PFSK-1 (cell line): ENCODE results near the gene KEAP1.

Experiments used
- FOXP2 ChIP-seq: optimal IDR thresholded peaks from 2 replicates; pipeline ENCODE3; 2011; ENCODE audit warnings: borderline replicate concordance, control low read depth, inconsistent platforms; ENCODE audit not compliant: insufficient read depth; ENCODE audit errors: extremely low read length, extremely low read depth
- POLR2AphosphoS5 ChIP-seq: IDR thresholded peaks from 2 replicates; pipeline ENCODE4 v1.6.1; 2012; ENCODE audit warnings: low read depth, mild to moderate bottlenecking, control low read depth, low read length, moderate library complexity
- SIN3A ChIP-seq: IDR thresholded peaks from 2 replicates; pipeline ENCODE4 v1.6.1; 2012; ENCODE audit warnings: mild to moderate bottlenecking, low read length, moderate library complexity, borderline replicate concordance; ENCODE audit not compliant: insufficient read depth
- TAF1 ChIP-seq: IDR thresholded peaks from 2 replicates; pipeline ENCODE4 v1.6.1; 2012; ENCODE audit warnings: low read length, control low read depth, borderline replicate concordance; ENCODE audit not compliant: insufficient read depth
- TF ChIP-seq, protein P1 (sequence below), 2 experiments: IDR thresholded peaks; 2 replicates each; pipeline versions ENCODE4 v1.6.1 to v1.8.0; 2011 to 2012; ENCODE audit warnings: low read depth in 2 of 2, low read length in 2 of 2, control low read depth in 1 of 2, inconsistent platforms in 1 of 2, mild to moderate bottlenecking in 1 of 2, moderate library complexity in 1 of 2; ENCODE audit not compliant: insufficient read depth in 1 of 2

KEAP1 gene

DNA sequence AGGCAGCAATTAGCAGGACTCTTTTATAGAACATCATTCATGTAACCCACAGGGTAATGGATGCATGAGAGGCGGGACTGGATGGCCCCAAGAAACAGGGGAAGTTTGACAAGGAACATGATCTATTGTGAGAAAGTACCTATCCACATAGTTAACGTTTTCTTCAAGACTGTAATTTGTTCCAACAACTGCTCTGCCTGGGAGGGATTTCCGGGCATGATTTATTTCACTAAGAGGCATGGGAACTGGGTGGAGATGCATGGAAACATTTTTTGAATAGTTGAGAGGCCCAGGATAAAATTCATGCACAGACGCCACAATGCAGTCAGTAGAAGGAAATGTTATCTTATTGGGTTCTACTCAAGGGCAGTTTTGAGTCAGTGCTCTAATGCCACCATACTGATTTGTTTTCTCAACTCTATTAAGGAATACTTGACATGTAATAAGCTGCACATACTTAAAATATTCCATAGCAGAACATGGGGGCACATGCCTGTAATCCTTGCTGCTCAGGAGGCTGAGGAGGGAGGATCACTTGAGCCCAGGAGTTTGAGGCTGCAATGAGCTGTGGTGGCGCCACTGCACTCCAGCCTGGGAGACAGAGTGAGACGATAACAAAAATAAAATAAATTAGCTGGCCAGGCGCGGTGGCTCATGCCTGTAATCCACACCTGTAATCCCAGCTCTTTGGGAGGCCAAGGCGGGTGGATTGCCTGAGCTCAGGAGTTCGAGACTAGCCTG is 30.7 kb upstream of the KEAP1 start:
- TF ChIP-seq SIN3A = no peak
- TF ChIP-seq POLR2AphosphoS5 = no peak
- no peak for TF ChIP-seq FOXP2
- TF ChIP-seq, protein P1, sequence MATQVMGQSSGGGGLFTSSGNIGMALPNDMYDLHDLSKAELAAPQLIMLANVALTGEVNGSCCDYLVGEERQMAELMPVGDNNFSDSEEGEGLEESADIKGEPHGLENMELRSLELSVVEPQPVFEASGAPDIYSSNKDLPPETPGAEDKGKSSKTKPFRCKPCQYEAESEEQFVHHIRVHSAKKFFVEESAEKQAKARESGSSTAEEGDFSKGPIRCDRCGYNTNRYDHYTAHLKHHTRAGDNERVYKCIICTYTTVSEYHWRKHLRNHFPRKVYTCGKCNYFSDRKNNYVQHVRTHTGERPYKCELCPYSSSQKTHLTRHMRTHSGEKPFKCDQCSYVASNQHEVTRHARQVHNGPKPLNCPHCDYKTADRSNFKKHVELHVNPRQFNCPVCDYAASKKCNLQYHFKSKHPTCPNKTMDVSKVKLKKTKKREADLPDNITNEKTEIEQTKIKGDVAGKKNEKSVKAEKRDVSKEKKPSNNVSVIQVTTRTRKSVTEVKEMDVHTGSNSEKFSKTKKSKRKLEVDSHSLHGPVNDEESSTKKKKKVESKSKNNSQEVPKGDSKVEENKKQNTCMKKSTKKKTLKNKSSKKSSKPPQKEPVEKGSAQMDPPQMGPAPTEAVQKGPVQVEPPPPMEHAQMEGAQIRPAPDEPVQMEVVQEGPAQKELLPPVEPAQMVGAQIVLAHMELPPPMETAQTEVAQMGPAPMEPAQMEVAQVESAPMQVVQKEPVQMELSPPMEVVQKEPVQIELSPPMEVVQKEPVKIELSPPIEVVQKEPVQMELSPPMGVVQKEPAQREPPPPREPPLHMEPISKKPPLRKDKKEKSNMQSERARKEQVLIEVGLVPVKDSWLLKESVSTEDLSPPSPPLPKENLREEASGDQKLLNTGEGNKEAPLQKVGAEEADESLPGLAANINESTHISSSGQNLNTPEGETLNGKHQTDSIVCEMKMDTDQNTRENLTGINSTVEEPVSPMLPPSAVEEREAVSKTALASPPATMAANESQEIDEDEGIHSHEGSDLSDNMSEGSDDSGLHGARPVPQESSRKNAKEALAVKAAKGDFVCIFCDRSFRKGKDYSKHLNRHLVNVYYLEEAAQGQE (IDR thresholded peaks at IDR 0.05; ENCODE audit: insufficient read depth in 1 of 2, low read depth in 2 of 2, low read length in 2 of 2) = no peak
- TF ChIP-seq TAF1 = no peak

DNA sequence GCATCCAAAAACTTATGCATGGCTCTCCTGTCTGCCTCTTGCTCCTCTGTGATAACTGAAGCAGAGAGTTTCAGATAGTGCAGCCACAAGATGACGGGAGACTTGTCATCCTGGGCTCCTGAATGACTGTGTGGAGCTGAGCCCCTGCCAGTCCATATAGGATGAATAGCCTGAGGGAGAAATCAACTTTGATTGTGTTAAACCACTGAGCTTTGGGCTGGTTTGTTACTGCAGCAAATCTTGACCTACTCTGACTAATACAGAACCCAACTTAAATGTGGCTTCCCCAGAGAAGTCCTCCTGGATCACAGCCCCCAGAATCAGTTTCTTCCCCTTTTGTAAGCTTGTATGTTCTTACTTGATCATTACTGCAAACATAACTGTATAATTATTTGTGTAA is 29.3 kb upstream of the KEAP1 start:
- TF ChIP-seq SIN3A (no peak), FOXP2 (no peak)

DNA sequence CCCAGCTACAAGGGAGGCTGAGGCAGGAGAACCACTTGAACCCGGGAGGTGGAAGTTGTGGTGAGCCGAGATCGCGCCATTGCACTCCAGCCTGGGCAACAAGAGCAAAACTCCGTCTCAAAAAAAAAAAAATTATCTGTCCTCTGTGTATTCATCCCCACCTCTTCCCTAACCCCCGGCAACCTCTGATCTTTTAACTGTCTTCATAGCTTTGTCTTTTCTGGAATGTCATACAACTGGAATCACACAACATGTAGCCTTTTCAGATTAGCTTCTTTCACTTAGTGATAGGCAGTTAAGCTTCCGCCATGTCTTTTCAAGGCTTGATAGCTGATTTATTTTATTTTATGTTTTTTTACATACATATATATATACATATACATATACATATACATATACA is 22.5 kb upstream of the KEAP1 start:
- TF ChIP-seq POLR2AphosphoS5 = no peak
- no peak for TF ChIP-seq FOXP2
- TF ChIP-seq, protein P1 (IDR thresholded peaks at IDR 0.05; ENCODE audit: insufficient read depth in 1 of 2, low read depth in 2 of 2, low read length in 2 of 2) = no peak
- no peak for TF ChIP-seq SIN3A
- no peak for TF ChIP-seq TAF1

DNA sequence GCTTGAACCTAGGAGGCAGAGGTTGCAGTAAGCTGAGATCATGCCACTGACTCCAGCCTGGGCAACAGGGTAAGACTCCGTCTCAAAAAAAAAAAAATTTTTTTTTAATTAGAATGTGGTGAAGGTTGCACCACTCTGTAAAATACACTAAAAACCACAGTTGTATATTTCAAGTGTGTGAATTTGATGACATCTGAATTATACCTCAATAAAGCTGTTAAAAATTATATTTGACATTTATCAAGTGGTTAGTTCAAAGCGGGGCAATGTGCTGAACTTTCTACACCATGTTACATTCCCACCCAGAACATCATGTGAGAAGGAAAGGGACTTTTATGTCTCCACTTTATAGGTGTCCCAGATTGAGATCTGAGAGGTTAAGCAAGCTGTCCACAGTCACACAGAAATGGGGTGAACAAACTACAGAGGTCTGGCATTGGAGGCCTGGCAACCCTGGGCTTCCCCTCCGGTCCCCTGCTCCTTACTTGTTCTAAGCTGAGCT is 20.0 kb upstream of the KEAP1 start:
- TF ChIP-seq SIN3A (no peak), POLR2AphosphoS5 (no peak)

DNA sequence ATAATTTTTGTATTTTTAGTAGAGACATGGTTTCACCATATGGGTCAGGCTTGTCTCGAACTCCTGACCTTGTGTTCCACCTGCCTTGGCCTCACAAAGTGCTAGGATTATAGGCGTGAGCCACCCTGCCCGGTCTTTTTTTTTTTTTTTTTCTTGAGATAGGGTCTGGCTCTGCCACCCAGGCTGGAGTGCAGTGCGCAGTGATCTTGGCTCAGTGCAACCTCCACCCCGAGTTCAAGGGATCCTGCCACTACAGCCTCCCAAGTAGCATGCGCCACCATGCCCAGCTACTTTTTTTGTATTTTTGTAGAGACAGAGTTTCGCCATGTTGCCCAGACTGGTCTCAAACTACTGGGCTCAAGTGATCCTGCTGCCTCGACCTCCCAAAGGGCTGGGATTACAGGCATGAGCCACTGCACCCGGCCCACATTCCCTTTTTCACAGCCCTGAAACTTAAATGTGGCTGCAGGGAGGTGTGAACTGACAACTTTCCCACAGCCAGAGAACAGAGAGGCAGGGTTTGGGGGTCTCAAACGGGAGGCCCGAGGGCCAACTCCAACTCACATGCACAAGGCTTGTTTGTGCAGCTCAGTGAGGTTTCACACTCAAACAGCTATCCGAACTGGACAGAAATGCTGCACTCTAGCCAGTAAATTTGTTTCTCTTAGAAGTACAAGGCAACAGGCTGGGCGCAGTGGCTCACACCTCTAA is 18.5 kb upstream of the KEAP1 start:
- TF ChIP-seq, protein P1 (IDR thresholded peaks at IDR 0.05; ENCODE audit: insufficient read depth in 1 of 2, low read depth in 2 of 2, low read length in 2 of 2) = no peak
- TF ChIP-seq SIN3A (no peak), FOXP2 (no peak), POLR2AphosphoS5 (no peak), TAF1 (no peak)
